ENCODE results near the gene PPP1R9A. TPM values are rescaled to one million over a fixed set of nuclear protein-coding genes. Genes with fewer than 3 reads are reported as not detected.

Gene PPP1R9A
- polyA plus RNA-seq, 1 donor (not counting 4 experiments of a cell fraction or from before 2014, with no cell fraction given), result 0.01 TPM

- no peaks in the 10 kb centered on the region for H3K9me3 ChIP-seq (ENCODE audit: control insufficient read depth, low read depth, low read length)
- H3K27ac ChIP-seq (ENCODE audit: control insufficient read depth, insufficient read depth, low read length), result no peak overlapping the region
- dilution Hi-C loops (cut with MboI; ENCODE audit: extremely low pct_ligation_motif_present, low sequenced_read_pairs), result no loop called here
- no peaks in the 10 kb centered on the region for H3K9me1 ChIP-seq (ENCODE audit: control insufficient read depth, extremely low read depth, insufficient read depth, low read length)
- H3K4me3 ChIP-seq (ENCODE audit: control insufficient read depth in 2 of 3, extremely low read depth in 1 of 3, insufficient read depth in 2 of 3, low read depth in 1 of 3, low read length in 3 of 3), result no peak overlapping the region
- TF ChIP-seq CTCF (optimal IDR thresholded peaks at IDR 0.05 in 1 of 3, IDR thresholded peaks at IDR 0.05 in 1 of 3, conservative IDR thresholded peaks at IDR 0.05 in 1 of 3; ENCODE audit: extremely low read depth in 1 of 3, insufficient read depth in 2 of 3, low read length in 3 of 3), result no peak
- no peak for TF ChIP-seq EZH2 (IDR thresholded peaks at IDR 0.05; ENCODE audit: low read length)
- H3K36me3 ChIP-seq (ENCODE audit: control insufficient read depth in 2 of 2, extremely low read depth in 1 of 2, insufficient read depth in 2 of 2, low read length in 2 of 2), result no peaks in the 10 kb centered on the region
- no peaks in the 10 kb centered on the region for H3K4me1 ChIP-seq (ENCODE audit: control insufficient read depth, extremely low read depth, insufficient read depth, low read length)
- no peak for FAIRE-seq
- H3K79me2 ChIP-seq (ENCODE audit: control insufficient read depth, insufficient read depth, low read length), result no peaks in the 10 kb centered on the region
- no peak overlapping the region for H2AFZ ChIP-seq (ENCODE audit: control insufficient read depth, low read length)
- no peak for DNase-seq (ENCODE audit: low read depth, low spot score)
- no peaks in the 10 kb centered on the region for H4K20me1 ChIP-seq (ENCODE audit: control insufficient read depth, extremely low read depth, insufficient read depth, low read length)
- H3K9ac ChIP-seq (ENCODE audit: control insufficient read depth, extremely low read depth, insufficient read depth, low read length), result no peak overlapping the region
- H3K4me2 ChIP-seq (ENCODE audit: control insufficient read depth, extremely low read depth, insufficient read depth, low read depth, low read length), result no peak overlapping the region
- no peaks in the 10 kb centered on the region for H3K27me3 ChIP-seq (ENCODE audit: control insufficient read depth, extremely low read depth, insufficient read depth, low read length)
Observed at GRCh38 chr7:95198863-95199262, 291.5 kb downstream of the PPP1R9A start.

GRCh38 chr7:95199779-95200558, 292.6 kb downstream of the PPP1R9A start:
- no peaks in the 10 kb centered on the region for H3K9me3 ChIP-seq (ENCODE audit: control insufficient read depth, low read depth, low read length)
- no peaks in the 10 kb centered on the region for H3K9me1 ChIP-seq (ENCODE audit: control insufficient read depth, extremely low read depth, insufficient read depth, low read length)
- DNase-seq (ENCODE audit: low read depth, low spot score), result no peak
- no peaks in the 10 kb centered on the region for H3K79me2 ChIP-seq (ENCODE audit: control insufficient read depth, insufficient read depth, low read length)
- H3K4me1 ChIP-seq (ENCODE audit: control insufficient read depth, extremely low read depth, insufficient read depth, low read length), result no peaks in the 10 kb centered on the region
- no peak overlapping the region for H2AFZ ChIP-seq (ENCODE audit: control insufficient read depth, low read length)
- H3K4me2 ChIP-seq (ENCODE audit: control insufficient read depth, extremely low read depth, insufficient read depth, low read depth, low read length), result no peak overlapping the region
- dilution Hi-C loops (cut with MboI; ENCODE audit: extremely low pct_ligation_motif_present, low sequenced_read_pairs), result no loop called here
- FAIRE-seq, result no peak
- H3K27me3 ChIP-seq (ENCODE audit: control insufficient read depth, extremely low read depth, insufficient read depth, low read length), result peaks cover 4% of the 10 kb centered on the region
- TF ChIP-seq CTCF (optimal IDR thresholded peaks at IDR 0.05 in 1 of 3, IDR thresholded peaks at IDR 0.05 in 1 of 3, conservative IDR thresholded peaks at IDR 0.05 in 1 of 3; ENCODE audit: extremely low read depth in 1 of 3, insufficient read depth in 2 of 3, low read length in 3 of 3) (peak; percentile 43 to 74 (median 68)), EZH2 (IDR thresholded peaks at IDR 0.05; ENCODE audit: low read length) (no peak)
- no peaks in the 10 kb centered on the region for H4K20me1 ChIP-seq (ENCODE audit: control insufficient read depth, extremely low read depth, insufficient read depth, low read length)
- H3K9ac ChIP-seq (ENCODE audit: control insufficient read depth, extremely low read depth, insufficient read depth, low read length), result no peak overlapping the region
- H3K4me3 ChIP-seq (ENCODE audit: control insufficient read depth in 2 of 3, extremely low read depth in 1 of 3, insufficient read depth in 2 of 3, low read depth in 1 of 3, low read length in 3 of 3), result no peak overlapping the region
- no peak overlapping the region for H3K27ac ChIP-seq (ENCODE audit: control insufficient read depth, insufficient read depth, low read length)
- H3K36me3 ChIP-seq (ENCODE audit: control insufficient read depth in 2 of 2, extremely low read depth in 1 of 2, insufficient read depth in 2 of 2, low read length in 2 of 2), result no peaks in the 10 kb centered on the region

Data from keratinocyte (primary cell).